Measurements from ENCODE around the gene VAPB.

GRCh38 chr20:58418949-58419748, 30.1 kb downstream of the VAPB start:
- TF ChIP-seq, protein P1, sequence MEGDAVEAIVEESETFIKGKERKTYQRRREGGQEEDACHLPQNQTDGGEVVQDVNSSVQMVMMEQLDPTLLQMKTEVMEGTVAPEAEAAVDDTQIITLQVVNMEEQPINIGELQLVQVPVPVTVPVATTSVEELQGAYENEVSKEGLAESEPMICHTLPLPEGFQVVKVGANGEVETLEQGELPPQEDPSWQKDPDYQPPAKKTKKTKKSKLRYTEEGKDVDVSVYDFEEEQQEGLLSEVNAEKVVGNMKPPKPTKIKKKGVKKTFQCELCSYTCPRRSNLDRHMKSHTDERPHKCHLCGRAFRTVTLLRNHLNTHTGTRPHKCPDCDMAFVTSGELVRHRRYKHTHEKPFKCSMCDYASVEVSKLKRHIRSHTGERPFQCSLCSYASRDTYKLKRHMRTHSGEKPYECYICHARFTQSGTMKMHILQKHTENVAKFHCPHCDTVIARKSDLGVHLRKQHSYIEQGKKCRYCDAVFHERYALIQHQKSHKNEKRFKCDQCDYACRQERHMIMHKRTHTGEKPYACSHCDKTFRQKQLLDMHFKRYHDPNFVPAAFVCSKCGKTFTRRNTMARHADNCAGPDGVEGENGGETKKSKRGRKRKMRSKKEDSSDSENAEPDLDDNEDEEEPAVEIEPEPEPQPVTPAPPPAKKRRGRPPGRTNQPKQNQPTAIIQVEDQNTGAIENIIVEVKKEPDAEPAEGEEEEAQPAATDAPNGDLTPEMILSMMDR (IDR thresholded peaks at IDR 0.05) = no peak
- TF ChIP-seq POLR2A (IDR thresholded peaks at IDR 0.05) (no peak), EP300 (IDR thresholded peaks at IDR 0.05) (no peak)
